GM19025 (cell line): ENCODE results near the gene NTN3.
A peak's percentile ranks its signal among the peaks of the same experiment; 100 is the strongest.
"Not testable (repeated sequence)": the region's sequence is repeated elsewhere in the genome, so short reads cannot be mapped to it uniquely, and the experiment has no call there.

Experiments
- ATAC-seq: cut with Tn5 transposase; IDR thresholded peaks from one replicate; pipeline ENCODE4 v1.9.1; 2021; ENCODE audit warnings: mild to moderate bottlenecking, low read depth, moderate library complexity; ENCODE audit not compliant: unreplicated experiment

The NTN3 gene

DNA sequence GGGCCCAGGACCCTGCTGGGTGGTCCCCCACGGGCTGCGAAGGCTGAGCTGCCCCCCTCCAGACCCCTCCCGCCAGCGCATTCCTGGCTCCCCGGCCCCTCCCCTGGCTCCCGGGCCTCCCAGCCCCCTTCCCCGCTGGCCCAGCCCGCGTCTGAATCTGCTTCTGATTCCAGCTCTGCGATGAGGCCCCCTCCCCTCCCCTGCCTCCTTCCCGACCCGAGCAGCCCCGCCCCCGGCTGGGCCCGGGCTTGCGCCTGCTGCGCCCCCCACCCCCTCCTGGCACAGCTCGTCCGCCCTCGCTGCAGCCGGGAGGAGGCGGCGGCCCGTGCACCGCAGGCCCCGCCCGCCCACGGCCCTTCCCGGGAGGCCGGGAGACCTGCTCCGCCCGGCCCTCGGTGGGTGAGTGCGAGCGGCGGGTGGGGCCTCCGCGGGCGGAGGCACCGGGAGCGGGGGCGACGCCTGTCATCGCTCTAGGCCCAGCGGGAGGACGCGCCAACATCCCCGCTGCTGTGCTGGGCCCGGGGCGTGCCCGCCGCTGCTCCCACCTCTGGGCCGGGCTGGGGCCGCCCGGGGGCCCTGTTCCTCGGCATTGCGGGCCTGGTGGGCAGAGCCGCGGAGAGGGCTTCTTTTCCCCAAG is at the start of gene NTN3:
Gene NTN3, plus strand, starts transcription at position 282 of the 637 bp plus-strand sequence. CDS start 405 bp downstream, outside the sequence.
- no peak for ATAC-seq

DNA sequence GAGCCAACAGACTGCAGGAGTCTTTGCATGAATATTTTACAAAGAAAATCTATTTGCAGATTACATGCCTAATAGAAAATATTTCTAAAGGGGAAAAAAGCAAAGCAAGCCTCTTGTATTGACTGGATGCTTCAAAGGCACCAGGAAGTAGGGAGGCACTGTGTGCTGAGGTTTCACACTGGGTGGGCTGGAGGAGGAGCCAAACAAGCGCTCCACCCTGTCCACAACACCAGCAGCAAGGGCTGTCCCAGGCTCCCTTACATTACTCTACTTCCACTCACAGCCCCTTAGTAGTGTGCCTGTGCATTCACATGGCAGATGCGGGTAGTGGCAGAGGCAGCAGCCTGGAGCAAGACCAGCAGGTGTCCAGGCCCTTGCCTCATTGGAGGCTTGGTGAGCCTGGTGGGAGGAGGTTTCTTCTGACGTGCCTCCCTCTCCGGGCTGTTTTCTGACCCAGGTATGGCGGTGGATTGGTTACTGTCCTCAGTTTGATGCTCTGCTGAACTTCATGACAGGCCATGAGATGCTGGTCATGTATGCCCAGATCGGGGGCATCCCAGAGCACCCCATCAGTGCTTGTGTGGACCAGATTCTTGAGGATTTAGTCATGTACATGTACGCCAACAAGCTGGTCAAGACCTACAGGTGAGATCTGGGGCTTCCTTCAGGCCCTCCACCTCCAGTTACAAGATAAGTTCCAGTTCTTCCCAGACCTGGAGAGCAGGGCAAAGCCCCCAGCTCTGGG is 48.8 kb upstream of the NTN3 start:
- no peak for ATAC-seq

DNA sequence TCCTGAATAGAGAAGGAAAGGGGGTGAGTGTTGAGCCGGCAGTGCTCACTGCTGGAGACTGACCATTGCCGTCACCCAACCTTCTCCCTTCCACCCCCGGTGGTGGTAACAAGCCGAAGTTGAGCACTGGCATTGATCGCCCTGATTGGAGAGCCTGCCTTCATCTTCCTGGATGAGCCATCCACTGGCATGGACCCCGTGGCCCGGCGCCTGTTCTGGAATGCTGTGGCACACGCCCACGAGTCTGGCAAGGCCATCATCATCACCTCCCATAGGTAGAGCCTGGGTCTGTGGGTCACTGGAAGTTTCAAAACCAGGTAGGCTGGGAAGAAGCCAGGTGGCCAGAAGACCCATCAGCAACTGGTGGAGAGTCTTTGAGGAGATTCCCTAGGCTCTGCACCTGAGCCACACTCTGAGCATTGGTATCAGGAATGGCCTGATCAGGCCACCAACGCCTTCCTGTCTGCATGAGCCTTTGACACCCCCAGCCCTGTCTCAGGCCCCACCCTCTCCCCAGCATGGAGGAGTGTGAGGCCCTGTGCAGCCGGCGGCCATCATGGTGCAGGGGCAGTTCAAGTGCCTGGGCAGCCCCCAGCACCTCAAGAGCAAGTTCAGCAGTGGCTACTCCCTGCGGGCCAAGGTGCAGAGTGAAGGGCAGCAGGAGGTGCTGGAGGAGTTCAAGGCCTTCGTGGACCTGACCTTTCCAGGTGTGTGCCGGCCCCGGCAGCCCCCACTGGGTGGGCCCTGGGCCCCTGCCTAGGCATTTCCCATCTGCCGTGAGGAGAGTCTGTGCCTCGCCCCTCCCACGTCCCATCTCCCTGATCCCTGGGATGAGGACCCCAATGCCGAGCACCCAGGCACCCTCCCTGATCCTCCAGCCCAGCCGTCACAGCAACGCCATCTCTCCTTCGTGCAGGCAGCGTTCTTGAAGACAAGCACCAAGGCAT is 46.8 kb upstream of the NTN3 start:
- ATAC-seq: no peak

DNA sequence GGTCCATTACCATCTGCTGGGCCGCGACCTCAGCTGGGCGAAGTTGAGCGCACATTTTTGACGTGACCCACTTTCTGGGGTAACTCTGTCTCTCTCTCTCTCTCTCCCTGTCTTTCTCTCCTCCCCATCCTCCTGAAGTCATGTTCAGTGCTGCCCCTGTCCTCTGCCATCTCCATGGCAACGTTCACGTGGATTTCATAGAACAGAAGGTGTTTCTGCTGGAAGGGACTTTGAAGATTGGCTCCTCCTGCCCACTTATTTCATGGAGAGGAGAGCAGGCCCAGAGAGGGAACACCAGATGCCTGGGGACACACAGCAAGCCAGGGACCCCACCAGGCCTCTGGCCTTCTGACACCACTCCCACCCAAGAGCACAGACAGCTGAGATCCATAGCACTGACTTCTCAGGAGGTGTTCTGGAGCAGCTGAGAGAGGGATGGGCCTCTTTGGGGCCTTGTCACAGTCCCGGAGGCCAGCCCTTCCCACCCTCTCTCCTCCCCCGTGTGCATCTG is 46.0 kb upstream of the NTN3 start:
- ATAC-seq: no peak

DNA sequence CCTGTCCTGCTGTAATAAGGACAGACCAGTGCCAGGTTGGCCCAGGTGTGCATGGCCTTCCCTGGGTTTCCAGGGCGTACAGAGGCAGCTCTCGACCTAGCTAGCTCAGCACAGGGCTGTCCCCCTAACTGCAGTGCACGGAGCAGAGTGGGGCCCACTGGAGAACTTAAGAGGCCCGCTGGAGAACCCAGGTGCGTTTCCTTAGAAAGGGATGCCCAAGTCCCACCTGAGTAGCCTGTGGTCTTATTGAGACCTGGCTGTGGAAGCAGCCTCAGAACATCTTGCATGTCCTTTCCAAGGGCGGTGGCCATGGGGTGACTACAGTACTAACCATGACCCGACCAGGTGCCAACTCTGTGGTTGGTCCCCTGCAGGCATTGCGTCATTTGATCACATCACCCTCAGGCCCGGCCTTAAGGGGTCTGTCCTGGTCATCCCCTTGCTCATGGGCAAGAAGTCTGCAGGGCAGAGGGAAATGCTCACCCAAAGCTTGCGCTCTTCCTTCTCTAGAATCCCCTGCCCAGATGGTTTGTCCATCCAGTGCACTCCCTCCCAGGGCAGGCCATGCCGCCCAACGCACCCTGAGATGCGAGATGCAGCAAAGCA is 45.2 kb upstream of the NTN3 start:
- no peak for ATAC-seq

DNA sequence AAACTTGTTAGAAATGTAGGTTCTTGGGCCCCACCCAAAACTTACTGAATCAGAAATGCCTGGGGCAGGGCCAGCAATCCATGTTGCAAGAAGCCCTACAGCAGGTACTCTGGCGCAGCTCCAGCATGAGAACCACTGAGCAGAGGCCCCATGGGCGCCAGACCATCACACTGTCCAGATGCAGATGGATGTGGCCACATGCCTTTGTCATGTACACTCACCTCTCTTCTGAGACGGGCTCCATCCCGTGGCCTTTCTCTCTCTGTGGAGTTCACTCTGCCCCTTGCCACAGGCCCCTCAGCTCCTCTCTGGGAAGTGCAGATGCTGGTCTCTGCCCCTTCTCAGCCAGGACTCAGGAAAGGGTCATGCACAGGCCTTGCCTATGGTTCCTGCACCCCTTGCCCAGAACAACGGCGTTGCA is 44.1 kb upstream of the NTN3 start:
- ATAC-seq: no peak

DNA sequence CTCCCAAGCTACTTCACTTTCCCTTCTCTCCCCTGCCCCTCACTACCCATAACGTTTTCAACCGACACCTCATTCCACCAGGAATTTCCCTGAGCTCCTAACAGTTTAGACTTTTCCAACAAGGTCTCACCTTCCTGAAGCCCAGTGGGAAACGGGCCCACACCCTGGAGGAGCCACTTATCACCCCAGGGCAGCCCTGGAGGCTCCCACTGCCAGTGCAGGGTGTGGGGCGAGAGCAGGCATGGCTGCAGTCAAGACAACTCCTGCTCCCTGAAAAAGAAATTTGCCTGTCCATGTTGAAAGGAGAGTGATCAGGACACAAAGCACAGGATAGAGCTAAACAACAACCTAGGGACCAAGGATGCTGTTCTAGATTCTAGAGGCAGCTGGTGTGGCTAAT is 43.6 kb upstream of the NTN3 start:
- ATAC-seq: no peak

DNA sequence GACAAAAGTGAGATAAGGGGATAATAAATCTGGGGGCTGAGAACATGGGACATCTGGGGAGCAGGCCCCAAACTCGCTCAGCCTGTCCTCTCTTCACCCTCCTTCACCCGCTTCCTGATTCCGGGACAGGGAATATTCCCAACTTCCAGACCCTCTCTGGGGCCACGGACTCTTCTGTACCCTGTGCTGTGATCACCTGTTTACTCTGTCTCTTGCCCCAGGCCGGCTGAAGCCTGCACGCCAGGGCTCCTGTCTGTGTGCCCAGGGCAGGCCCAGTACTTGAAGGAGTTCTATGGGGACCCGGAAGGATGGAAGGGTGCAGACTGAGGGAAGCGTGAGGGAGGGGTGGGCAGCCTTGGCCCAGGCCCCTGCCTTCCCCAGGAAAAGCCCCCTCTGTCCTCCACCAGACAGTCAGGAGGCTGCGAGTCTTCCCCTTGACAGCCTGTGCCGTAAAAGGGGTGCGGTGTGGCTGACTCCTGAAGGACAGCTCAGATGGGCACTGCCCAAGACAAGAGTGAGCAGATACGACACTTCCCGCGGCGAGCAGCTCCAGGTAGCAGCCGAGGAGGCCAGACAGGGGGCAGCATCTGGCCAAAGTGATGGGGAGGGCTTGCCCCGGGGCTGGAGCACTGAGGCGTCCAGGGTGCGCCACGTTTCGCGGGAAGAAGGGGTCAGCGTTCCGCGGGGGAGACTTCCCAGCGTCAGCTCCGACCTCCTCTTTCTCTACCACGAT is 42.9 kb upstream of the NTN3 start:
- no peak for ATAC-seq

DNA sequence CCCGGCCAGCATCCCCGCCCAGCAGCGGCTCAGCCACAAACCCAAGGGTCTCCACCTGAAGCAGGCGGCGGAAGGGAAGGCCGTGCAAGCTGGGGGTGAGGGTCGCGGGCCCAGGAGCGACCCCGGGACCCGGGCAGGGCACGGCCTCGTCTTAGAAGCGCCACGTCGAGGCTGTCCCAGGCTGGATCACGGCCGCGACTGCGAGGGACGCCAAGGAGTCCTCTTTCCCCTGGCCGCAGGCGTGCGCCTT is 42.4 kb upstream of the NTN3 start:
- ATAC-seq: peak; percentile 11

DNA sequence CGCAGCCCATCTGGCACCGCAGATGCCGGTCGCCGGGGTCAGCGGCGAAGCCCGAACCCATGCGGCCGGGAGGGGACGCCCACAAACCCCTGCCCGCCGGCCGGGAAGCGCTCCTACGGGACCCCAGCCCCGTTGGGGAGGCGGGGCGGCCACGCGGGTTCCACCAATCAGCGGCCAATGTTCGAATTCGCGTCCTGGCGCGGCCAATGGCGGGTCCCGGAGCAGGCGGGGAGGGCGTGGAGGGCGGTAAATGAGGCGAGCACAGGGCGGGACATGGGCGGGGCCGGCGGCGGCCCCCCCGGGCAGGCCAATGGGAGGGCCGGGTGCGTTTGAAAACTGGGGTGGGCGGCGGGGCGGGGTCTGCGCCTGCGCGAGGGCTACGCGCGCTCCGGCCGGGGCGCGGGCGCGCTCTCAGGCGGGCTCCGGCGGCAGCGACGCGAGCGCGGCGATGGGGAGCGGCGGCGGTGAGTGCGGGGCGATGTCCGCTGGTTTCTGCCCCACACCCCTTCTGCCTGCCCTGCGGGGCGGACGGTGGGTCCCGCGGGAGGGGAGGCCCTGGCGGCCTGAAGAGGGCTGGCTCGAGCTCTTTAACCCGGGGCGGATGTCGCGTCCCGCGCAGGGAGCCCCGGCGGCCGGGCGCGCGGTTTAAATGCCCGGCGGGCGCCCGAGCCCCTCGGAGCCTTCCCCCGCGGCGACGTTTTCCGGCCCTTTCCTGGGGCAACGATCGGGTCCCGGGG is 41.9 kb upstream of the NTN3 start, which contains the start of gene CCNF:
Gene CCNF, plus strand, starts transcription at position 414 of the 737 bp plus-strand sequence. Its CDS starts 35 bp downstream, at position 449.
- ATAC-seq: peak; percentile 83

DNA sequence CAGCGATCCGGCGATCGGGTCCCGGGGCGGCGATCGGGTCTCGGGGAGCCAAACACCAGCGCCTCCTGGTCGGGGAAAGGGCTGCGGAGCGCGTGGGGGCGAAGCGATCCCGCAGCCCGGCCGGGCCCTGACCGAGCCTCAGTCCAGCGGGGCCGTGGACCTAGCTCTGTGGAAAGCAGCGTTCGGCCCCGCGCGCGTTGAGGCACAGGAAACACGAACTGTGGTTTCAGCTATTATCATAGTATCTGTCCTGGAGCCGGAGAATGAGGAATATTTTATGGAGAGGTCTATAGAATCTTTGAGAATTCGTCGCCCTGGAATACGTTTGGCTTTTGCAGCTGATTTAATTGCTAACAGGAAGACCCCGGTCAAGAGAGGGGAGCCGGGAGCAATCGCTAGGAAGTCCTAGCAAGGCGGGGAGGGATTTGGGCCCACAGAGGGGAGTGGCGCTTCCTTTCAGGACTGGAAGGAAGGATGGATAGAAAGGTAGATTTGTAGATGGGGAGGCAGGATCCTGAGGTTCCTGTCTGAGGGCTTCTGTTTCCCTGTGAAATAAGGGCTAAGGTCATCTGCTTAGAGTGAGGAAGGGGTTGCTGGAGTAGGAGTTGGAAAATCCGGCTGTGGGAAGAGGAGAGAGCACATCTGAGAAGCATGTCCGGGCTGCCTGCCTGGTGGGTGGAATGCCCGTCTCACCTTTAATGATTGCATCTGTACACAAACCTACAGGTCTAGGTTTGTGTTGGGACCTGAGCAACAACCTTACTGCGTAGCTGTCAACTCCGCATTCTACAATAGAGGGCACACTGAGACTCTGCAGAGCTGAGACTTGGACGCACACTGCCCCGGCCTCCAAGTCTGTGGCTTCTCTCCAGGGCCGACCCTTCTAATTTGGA is 41.1 kb upstream of the NTN3 start:
- ATAC-seq: no peak

DNA sequence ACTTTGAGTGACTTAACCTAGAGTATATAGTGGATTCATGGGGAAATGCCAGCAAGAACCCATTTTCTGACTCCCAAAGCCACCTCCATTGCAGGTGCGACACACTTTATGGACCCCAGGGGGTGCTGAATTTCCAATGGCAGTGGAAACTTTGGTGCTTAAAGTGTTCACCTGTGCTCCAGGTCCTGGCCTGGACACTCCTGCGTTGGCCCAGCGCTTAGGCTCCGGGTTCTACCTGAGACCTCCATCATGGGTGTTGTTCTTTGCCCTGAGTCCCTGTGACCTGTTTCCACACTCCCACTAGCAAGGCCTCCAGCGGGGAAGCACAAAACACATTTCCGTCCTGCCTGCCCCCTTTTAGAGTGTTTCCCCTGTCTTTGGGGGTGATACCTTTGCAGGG is 38.8 kb upstream of the NTN3 start:
- ATAC-seq: no peak

DNA sequence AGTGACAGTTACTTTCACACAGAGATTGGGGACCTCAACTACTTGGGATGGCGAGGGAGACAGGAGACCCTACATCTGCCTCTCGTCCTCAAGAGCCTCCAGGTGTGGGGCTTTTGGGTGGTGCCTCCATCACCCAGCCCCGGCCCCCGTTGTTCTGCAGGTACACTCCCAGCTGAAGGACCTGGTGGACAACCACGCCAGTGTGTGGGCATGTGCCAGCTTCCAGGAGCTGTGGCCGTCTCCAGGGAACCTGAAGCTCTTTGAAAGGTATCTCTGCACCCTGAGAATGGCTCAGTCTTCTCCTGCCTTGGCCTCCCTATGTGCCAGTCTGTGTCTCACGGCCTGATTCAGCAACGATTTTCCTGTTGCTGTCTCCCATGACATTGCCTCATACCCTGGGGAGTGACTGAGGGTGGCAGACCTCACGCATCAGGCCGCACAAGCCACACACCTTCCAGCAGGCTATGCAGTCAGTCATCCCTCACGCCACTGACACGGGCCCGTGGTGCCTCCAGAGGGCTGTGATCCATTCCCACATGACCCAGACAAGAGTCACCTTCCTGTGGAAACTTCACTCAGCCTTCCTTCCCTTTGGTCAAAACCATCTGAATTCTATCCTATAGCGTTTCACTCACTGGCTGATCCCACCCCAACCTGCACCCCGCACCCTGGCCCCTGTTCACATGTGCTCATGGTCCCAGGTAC is 38.1 kb upstream of the NTN3 start:
- ATAC-seq: no peak

DNA sequence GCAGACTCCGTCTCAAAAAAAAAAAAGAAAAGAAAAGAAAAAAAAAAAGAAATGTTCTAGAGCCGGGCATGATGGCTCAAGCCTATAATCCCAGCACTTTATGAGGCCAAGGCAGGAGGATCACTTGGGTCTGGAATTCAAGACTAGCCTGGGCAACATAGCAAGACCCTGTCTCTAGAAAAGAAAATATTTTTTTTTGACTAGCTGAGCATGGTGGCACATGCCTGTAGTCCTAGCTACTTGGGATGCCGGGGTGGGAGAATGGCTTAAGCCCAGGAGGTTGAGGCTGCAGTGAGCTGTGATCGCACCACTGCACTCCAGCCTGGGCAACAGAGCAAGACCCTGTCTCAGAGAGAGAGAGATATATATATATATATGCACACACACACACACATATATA is 35.9 kb upstream of the NTN3 start:
- ATAC-seq: not testable (repeated sequence)

DNA sequence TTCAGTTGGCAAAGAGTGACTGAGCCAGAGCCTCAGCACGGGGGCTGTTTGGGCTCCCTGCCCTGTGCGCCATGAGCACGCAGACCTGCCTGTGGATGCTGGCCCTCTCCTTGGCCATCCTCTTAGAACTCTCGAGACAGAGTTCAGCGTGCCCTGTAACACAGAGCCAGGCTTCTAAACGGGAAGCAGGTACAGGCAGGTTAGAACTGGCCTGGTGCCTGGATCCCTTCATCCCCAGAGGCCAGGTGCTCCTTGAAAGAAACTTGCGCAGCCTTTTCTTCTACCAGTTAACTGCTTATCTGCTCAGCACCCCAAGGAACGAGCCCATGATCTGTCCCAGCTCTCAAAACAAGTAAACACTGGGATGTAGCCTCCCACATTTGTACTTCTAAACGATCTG is 35.0 kb upstream of the NTN3 start:
- no peak for ATAC-seq

DNA sequence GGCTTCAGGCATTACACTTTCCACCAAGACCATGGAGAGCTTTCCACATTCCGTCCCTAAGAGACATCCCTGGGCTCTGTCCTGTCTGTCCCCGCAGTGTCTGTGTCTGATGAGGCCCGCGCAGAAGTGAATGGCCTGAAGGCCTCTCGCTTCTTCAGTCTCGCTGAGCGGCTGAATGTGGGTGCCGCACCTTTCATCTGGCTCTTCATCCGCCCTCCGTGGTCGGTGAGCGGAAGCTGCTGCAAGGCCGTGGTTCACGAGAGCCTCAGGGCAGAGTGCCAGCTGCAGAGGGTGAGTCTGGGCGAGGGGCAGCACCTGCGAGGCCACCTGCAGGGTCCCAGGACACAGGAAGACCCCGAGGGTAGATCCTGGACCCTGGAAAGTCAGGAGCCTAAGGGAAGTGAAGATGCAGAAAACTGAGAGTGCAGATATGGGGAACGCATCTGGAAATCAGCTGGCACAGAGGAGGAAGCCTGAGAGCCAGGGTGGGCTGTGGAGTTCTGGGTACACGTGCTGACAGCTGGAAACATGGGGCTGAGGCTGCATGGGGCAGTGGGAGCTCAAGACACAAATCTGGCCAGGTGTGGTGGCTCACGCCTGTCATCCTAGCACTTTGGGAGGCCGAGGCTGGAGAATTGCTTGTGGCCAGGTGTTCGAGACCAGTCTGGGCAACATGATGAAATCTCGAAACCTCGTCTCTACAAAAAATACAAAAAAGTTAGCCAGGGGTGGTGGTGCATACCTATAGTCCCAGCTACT is 33.9 kb upstream of the NTN3 start:
- ATAC-seq: no peak

DNA sequence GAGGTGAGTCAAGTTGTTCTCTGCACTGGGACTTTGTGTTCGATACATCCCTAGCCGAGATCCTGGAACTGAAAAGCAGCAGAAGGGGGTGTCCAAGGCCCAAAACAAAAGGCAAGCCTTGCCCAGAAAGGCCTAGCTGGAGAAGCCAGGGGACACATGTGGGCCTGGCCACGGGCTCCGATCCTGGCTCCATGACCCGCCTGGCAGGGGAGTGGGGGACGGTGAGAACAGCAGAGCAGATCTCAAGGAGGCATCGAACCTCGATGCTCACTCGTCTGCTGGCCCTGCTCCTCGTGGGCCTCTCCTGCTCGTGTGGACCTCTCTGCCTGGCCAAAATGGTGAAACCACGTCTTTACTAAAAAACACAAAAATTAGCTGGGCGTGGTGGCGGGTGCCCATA is 33.0 kb upstream of the NTN3 start:
- ATAC-seq: no peak
